ENCODE measurements around the gene PRKCZ. TPM values are rescaled to one million over a fixed set of nuclear protein-coding genes. Genes with fewer than 3 reads are reported as not detected.

The PRKCZ gene
- polyA plus RNA-seq, 1 donor: 68.6 TPM

- H3K9me3 ChIP-seq (ENCODE audit: control insufficient read depth, low read depth, low read length): no peaks in the 10 kb centered on the region
- no peak for DNase-seq
- peaks cover 85% of the 10 kb centered on the region for H3K36me3 ChIP-seq (ENCODE audit: control insufficient read depth, insufficient read depth, low read length)
- no CpG with 5 or more reads among the region's 18 CpGs for WGBS (ENCODE audit: insufficient coverage, low lambda C conversion rate)
- peaks cover 2% of the 10 kb centered on the region for H3K4me1 ChIP-seq (ENCODE audit: control insufficient read depth, insufficient read depth, low read length)
- H3K4me3 ChIP-seq (ENCODE audit: low read length): no peak overlapping the region
- H3K27me3 ChIP-seq (ENCODE audit: control insufficient read depth, insufficient read depth, low read length): no peaks in the 10 kb centered on the region
- H3K27ac ChIP-seq (ENCODE audit: low read length): no peak overlapping the region
These were observed 127.8 kb downstream of the PRKCZ start for GRCh38 chr1:2177946-2178538.

DNA sequence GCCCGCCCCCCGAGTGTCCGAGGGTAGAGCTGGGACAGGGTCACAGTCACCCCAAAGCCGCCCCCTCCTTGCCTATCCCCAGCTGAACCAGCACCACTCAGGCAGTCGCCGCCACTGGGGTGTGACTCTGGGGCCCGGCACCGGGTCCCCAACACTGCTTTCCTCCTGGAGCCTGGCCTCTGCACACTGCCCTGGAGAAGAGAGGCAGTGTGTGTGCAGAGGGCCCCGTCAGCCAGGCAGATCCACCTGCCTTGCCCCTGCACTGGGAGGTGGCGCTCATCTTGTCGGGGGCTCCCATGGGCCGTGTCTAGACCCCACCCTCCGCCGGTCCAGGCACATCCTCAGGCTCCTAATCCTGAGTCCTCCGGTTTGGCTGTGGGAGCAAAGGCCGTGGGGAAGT lies 128.7 kb downstream of the PRKCZ start:
- no CpG with 5 or more reads among the region's 16 CpGs for WGBS (ENCODE audit: insufficient coverage, low lambda C conversion rate)
- no peaks in the 10 kb centered on the region for H3K27me3 ChIP-seq (ENCODE audit: control insufficient read depth, insufficient read depth, low read length)
- DNase-seq: no peak
- H3K4me1 ChIP-seq (ENCODE audit: control insufficient read depth, insufficient read depth, low read length): peaks cover 2% of the 10 kb centered on the region
- H3K36me3 ChIP-seq (ENCODE audit: control insufficient read depth, insufficient read depth, low read length): peaks cover 81% of the 10 kb centered on the region
- H3K4me3 ChIP-seq (ENCODE audit: low read length): no peak overlapping the region
- no peaks in the 10 kb centered on the region for H3K9me3 ChIP-seq (ENCODE audit: control insufficient read depth, low read depth, low read length)
- no peak overlapping the region for H3K27ac ChIP-seq (ENCODE audit: low read length)

DNA sequence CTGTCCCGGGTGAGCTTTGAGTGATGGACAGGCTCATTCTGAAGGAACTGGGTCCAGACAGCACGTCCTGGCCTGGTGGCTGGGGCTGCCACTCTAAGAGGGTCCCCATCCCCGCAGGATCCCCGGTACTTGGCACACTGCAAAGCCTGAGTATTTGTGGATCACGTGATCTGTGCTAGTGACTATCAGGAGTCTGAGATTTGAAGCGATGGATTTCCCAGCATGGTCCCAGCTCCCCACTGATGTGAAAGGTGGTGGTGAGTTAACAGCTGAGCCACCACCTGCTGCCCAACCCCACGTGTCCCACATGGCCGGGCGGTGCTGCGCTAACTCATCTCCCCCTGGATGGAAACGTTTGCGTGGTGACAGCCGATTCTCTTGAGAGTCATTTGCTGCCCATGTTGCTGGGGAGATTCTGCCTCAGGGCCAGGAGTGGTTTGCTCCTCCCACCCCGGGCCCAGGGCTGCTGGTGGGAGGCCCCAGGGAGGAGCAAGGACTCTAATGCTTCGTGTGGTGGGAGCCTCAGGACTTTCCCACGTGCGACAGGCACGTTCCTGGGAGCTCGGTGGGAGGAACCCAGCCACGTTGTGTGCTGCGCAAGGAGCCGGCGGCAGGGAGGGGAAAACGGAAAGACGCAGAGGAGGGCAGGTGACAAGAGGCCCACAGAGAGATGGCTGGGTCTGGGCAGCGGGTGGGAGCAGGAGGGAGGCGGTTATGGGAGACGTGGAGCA lies 129.2 kb downstream of the PRKCZ start:
- no peaks in the 10 kb centered on the region for H3K27me3 ChIP-seq (ENCODE audit: control insufficient read depth, insufficient read depth, low read length)
- H3K4me3 ChIP-seq (ENCODE audit: low read length): no peak overlapping the region
- no peak for DNase-seq
- 100% methylated on average over 2 of the region's 28 CpGs for WGBS (ENCODE audit: insufficient coverage, low lambda C conversion rate)
- H3K36me3 ChIP-seq (ENCODE audit: control insufficient read depth, insufficient read depth, low read length): peaks cover 81% of the 10 kb centered on the region
- H3K27ac ChIP-seq (ENCODE audit: low read length): no peak overlapping the region
- peaks cover under 1% of the 10 kb centered on the region for H3K4me1 ChIP-seq (ENCODE audit: control insufficient read depth, insufficient read depth, low read length)
- H3K9me3 ChIP-seq (ENCODE audit: control insufficient read depth, low read depth, low read length): no peaks in the 10 kb centered on the region

DNA sequence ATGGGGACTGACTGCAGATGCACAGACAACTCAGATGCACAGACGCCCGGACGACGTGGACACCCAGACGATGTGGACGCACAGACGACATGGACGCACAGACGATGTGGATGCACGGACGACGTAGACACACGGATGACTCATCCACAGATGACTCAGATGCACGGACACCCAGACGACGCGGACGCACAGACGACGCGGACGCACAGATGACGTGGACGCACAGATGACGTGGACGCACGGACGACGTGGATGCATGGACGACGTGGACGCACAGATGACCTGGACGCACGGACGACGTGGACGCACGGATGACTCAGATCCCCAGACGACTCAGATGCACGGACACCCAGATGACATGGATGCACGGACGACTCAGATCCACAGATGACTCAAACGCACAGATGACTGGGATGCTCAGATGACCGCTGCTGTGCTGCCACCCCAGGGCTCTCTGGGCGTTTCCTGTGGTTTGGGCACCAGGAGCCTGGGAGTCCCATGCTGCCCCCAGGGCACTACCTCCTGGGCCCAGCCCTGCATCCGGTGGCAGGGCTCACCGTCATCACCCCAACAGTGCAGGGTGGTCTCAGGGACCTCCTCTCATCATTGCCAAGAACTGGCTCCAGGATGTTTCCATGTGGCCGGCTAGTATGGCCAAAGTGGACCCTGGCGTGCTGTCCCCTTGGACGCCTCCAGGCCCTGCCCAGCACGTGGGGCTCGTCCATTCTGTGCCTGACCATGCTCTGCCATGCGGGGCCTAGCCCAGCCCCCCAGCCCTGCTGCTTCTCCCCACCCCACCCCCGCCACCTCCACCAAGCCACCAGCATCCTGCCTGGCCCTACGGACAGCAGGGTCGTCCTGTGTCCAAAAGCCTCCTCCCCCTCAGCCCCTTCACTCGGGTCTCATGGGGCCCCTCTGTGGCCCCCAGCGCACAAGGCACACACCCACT lies 130.4 kb downstream of the PRKCZ start:
- H3K27me3 ChIP-seq (ENCODE audit: control insufficient read depth, insufficient read depth, low read length): no peaks in the 10 kb centered on the region
- no peaks in the 10 kb centered on the region for H3K4me1 ChIP-seq (ENCODE audit: control insufficient read depth, insufficient read depth, low read length)
- DNase-seq: no peak
- no peaks in the 10 kb centered on the region for H3K9me3 ChIP-seq (ENCODE audit: control insufficient read depth, low read depth, low read length)
- no peak overlapping the region for H3K4me3 ChIP-seq (ENCODE audit: low read length)
- H3K27ac ChIP-seq (ENCODE audit: low read length): no peak overlapping the region
- 85% methylated on average over 4 of the region's 58 CpGs for WGBS (ENCODE audit: insufficient coverage, low lambda C conversion rate)
- peaks cover 84% of the 10 kb centered on the region for H3K36me3 ChIP-seq (ENCODE audit: control insufficient read depth, insufficient read depth, low read length)

DNA sequence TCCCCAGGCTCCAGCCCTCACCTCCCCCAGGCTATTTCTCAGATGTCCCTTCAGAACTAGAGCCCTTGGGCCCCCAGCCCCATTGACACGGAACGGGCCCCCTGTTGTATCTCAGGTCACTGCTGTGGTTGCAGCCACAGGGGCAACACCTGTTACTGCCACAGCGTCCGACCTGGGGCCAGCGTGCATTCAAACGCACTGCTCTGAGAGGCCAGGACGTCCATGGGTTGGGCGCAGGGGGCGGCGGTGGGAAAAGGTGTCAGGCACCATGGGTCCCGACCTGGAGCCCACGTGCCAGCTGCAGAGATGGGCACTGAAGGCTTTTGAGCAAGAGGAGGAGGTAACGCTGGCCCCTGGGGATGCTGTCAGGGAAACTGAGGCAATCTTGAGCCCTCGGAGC lies 131.1 kb downstream of the PRKCZ start:
- H3K4me1 ChIP-seq (ENCODE audit: control insufficient read depth, insufficient read depth, low read length): no peaks in the 10 kb centered on the region
- H3K36me3 ChIP-seq (ENCODE audit: control insufficient read depth, insufficient read depth, low read length): peaks cover 82% of the 10 kb centered on the region
- H3K9me3 ChIP-seq (ENCODE audit: control insufficient read depth, low read depth, low read length): no peaks in the 10 kb centered on the region
- no peak for DNase-seq
- no peaks in the 10 kb centered on the region for H3K27me3 ChIP-seq (ENCODE audit: control insufficient read depth, insufficient read depth, low read length)
- no peak overlapping the region for H3K27ac ChIP-seq (ENCODE audit: low read length)
- no peak overlapping the region for H3K4me3 ChIP-seq (ENCODE audit: low read length)
- no CpG with 5 or more reads among the region's 14 CpGs for WGBS (ENCODE audit: insufficient coverage, low lambda C conversion rate)

DNA sequence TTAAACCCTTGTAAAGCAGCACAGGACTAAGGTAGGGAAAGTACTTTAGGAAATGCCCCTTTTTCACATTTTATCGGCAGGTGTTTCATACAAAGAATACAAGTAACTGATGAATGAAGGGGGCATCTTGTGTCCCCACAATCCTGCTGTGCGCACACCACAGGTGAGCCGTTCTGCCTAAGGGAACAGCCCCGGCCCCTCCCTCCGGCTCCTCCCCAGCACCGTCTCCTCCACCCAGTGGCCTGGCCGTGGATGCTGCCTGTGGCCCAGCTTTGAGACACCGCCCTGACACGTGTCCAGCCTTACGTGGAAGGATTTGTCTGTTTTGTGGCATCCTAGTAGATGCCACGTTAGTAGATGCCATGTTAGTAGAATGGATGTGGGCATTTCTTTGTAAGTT lies 131.5 kb downstream of the PRKCZ start:
- H3K27ac ChIP-seq (ENCODE audit: low read length): no peak overlapping the region
- H3K36me3 ChIP-seq (ENCODE audit: control insufficient read depth, insufficient read depth, low read length): peaks cover 82% of the 10 kb centered on the region
- no peaks in the 10 kb centered on the region for H3K4me1 ChIP-seq (ENCODE audit: control insufficient read depth, insufficient read depth, low read length)
- WGBS (ENCODE audit: insufficient coverage, low lambda C conversion rate): no CpG with 5 or more reads among the region's 11 CpGs
- H3K27me3 ChIP-seq (ENCODE audit: control insufficient read depth, insufficient read depth, low read length): no peaks in the 10 kb centered on the region
- no peak overlapping the region for H3K4me3 ChIP-seq (ENCODE audit: low read length)
- DNase-seq: no peak
- H3K9me3 ChIP-seq (ENCODE audit: control insufficient read depth, low read depth, low read length): no peaks in the 10 kb centered on the region

- H3K9me3 ChIP-seq (ENCODE audit: control insufficient read depth, low read depth, low read length): no peaks in the 10 kb centered on the region
- H3K27ac ChIP-seq (ENCODE audit: low read length): no peak overlapping the region
- WGBS (ENCODE audit: insufficient coverage, low lambda C conversion rate): no CpG with 5 or more reads among the region's 13 CpGs
- peaks cover under 1% of the 10 kb centered on the region for H3K4me1 ChIP-seq (ENCODE audit: control insufficient read depth, insufficient read depth, low read length)
- H3K4me3 ChIP-seq (ENCODE audit: low read length): no peak overlapping the region
- H3K27me3 ChIP-seq (ENCODE audit: control insufficient read depth, insufficient read depth, low read length): no peaks in the 10 kb centered on the region
- no peak for DNase-seq
- peaks cover 77% of the 10 kb centered on the region for H3K36me3 ChIP-seq (ENCODE audit: control insufficient read depth, insufficient read depth, low read length)
These were observed 132.2 kb downstream of the PRKCZ start for GRCh38 chr1:2182376-2182775.

DNA sequence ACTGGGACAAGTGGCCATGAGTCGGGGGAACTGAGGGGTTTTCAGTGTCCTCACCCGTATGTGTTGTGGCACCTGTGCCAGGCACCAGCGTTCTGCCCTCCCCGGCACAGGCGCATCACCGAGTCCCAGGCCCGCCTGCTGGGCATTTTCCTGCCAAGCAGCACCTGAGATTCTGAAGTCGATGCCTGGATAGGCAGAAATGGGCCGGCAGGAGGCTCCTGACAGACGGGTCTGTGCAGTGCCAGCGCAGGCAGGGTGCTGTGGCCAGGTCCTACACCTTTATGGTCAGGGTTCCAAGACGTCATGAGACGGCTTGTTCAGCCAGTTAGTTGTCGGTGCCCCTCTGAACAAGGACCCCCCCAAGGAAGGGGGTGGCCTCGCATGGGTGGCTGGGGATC lies 133.7 kb downstream of the PRKCZ start:
- H3K4me3 ChIP-seq (ENCODE audit: low read length): no peak overlapping the region
- H3K9me3 ChIP-seq (ENCODE audit: control insufficient read depth, low read depth, low read length): peaks cover 4% of the 10 kb centered on the region
- H3K4me1 ChIP-seq (ENCODE audit: control insufficient read depth, insufficient read depth, low read length): peaks cover 5% of the 10 kb centered on the region
- no peak overlapping the region for H3K27ac ChIP-seq (ENCODE audit: low read length)
- H3K36me3 ChIP-seq (ENCODE audit: control insufficient read depth, insufficient read depth, low read length): peaks cover 64% of the 10 kb centered on the region
- WGBS (ENCODE audit: insufficient coverage, low lambda C conversion rate): no CpG with 5 or more reads among the region's 15 CpGs
- no peaks in the 10 kb centered on the region for H3K27me3 ChIP-seq (ENCODE audit: control insufficient read depth, insufficient read depth, low read length)
- DNase-seq: no peak

- no CpG with 5 or more reads among the region's 18 CpGs for WGBS (ENCODE audit: insufficient coverage, low lambda C conversion rate)
- H3K27ac ChIP-seq (ENCODE audit: low read length): no peak overlapping the region
- no peaks in the 10 kb centered on the region for H3K27me3 ChIP-seq (ENCODE audit: control insufficient read depth, insufficient read depth, low read length)
- H3K9me3 ChIP-seq (ENCODE audit: control insufficient read depth, low read depth, low read length): peaks cover 7% of the 10 kb centered on the region
- no peak overlapping the region for H3K4me3 ChIP-seq (ENCODE audit: low read length)
- peaks cover 59% of the 10 kb centered on the region for H3K36me3 ChIP-seq (ENCODE audit: control insufficient read depth, insufficient read depth, low read length)
- H3K4me1 ChIP-seq (ENCODE audit: control insufficient read depth, insufficient read depth, low read length): peaks cover 10% of the 10 kb centered on the region
- DNase-seq: no peak
These were observed 134.3 kb downstream of the PRKCZ start for GRCh38 chr1:2184531-2184930.

DNA sequence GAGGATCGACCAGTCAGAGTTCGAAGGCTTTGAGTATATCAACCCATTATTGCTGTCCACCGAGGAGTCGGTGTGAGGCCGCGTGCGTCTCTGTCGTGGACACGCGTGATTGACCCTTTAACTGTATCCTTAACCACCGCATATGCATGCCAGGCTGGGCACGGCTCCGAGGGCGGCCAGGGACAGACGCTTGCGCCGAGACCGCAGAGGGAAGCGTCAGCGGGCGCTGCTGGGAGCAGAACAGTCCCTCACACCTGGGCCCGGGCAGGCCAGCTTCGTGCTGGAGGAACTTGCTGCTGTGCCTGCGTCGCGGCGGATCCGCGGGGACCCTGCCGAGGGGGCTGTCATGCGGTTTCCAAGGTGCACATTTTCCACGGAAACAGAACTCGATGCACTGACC lies 134.7 kb downstream of the PRKCZ start:
- no peak overlapping the region for H3K4me3 ChIP-seq (ENCODE audit: low read length)
- H3K9me3 ChIP-seq (ENCODE audit: control insufficient read depth, low read depth, low read length): peaks cover 7% of the 10 kb centered on the region
- H3K36me3 ChIP-seq (ENCODE audit: control insufficient read depth, insufficient read depth, low read length): peaks cover 57% of the 10 kb centered on the region
- no CpG with 5 or more reads among the region's 33 CpGs for WGBS (ENCODE audit: insufficient coverage, low lambda C conversion rate)
- no peaks in the 10 kb centered on the region for H3K27me3 ChIP-seq (ENCODE audit: control insufficient read depth, insufficient read depth, low read length)
- DNase-seq: no peak
- H3K27ac ChIP-seq (ENCODE audit: low read length): no peak overlapping the region
- peaks cover 13% of the 10 kb centered on the region for H3K4me1 ChIP-seq (ENCODE audit: control insufficient read depth, insufficient read depth, low read length)

Data from large intestine (tissue), 3 donors.